Thoracic aorta (tissue), 2 donors: ENCODE measurements around the gene ATF5. TPM values are rescaled to one million over a fixed set of nuclear protein-coding genes. Genes with fewer than 3 reads are reported as not detected.

Experiments used
- ATAC-seq: fragments of 150-250 bp; one replicate; pipeline ENCODE4 v1.8.0; 2017; ENCODE audit warnings: low read depth; ENCODE audit not compliant: insufficient number of reproducible peaks, low FRiP score
- DNase-seq: peaks from one replicate; pipeline ENCODE4 v3.0.0-alpha.2; 2020; ENCODE audit warnings: low spot score
- H3K27ac ChIP-seq, 2 donors: fragments of 200-600 bp; sonication (generic); 1 replicate in 1 of 2; 2 replicates in 1 of 2; pipeline ENCODE4 v1.5.1; 2016; ENCODE audit warnings: mild to moderate bottlenecking in 2 of 2, moderate library complexity in 2 of 2
- H3K27me3 ChIP-seq: fragments of 200-600 bp; sonication (generic); replicated peaks from 2 replicates; pipeline ENCODE4 v1.6.0; 2016; ENCODE audit warnings: mild to moderate bottlenecking; ENCODE audit not compliant: insufficient read depth
- H3K36me3 ChIP-seq: fragments of 200-600 bp; sonication (generic); one replicate; pipeline ENCODE4 v1.5.1; 2016
- H3K4me1 ChIP-seq, 2 donors: fragments of 200-600 bp; sonication (generic); 1 replicate in 1 of 2; 2 replicates in 1 of 2; pipeline versions ENCODE4 v1.5.1 to v1.6.0; 2016; ENCODE audit warnings: low read depth in 2 of 2, mild to moderate bottlenecking in 1 of 2; ENCODE audit not compliant: control insufficient read depth in 1 of 2
- H3K4me3 ChIP-seq: fragments of 200-600 bp; sonication (generic); 2 replicates; pipeline ENCODE4 v1.5.1; 2016; ENCODE audit warnings: mild to moderate bottlenecking
- H3K9me3 ChIP-seq: fragments of 200-600 bp; sonication (generic); 2 replicates; pipeline ENCODE4 v1.5.1; 2016
- CTCF ChIP-seq: fragments of 200-600 bp; sonication (generic); IDR thresholded peaks from one replicate; pipeline ENCODE4 v1.5.1; 2019; ENCODE audit warnings: antibody characterized with exemption
- total RNA-seq, 2 donors: library from RNA; depleted of rRNA; stranded (reverse); fragments of >200 nt; gene quantifications; one replicate each; pipeline versions ENCODE4 v1.1.0 to v1.2.3, GENCODE V29; 2016

The ATF5 gene
- total RNA-seq, 2 donors from 2014 or later = 8.4 to 9.8 TPM

GRCh38 chr19:49890349-49891311, 38.4 kb upstream of the ATF5 start:
- H3K4me1 ChIP-seq = peaks cover 0 to 4% of the 10 kb centered on the region in 2 donors
- peak overlapping the region; percentile 56 for H3K4me3 ChIP-seq
- no peak for DNase-seq
- no peaks in the 10 kb centered on the region for H3K9me3 ChIP-seq
- no peak for TF ChIP-seq CTCF
- no peak overlapping the region for H3K27ac ChIP-seq
- no peaks in the 10 kb centered on the region for H3K27me3 ChIP-seq
- H3K36me3 ChIP-seq = no peaks in the 10 kb centered on the region
- ATAC-seq = no peak

GRCh38 chr19:49891393-49891792, 37.6 kb upstream of the ATF5 start:
- DNase-seq (no peak), ATAC-seq (no peak)
- no peak for TF ChIP-seq CTCF
- Histone ChIP-seq H3K4me1 (peaks cover 0 to 4% of the 10 kb centered on the region in 2 donors), H3K27ac (no peak overlapping the region), H3K36me3 (no peaks in the 10 kb centered on the region), H3K27me3 (no peaks in the 10 kb centered on the region), H3K4me3 (no peak overlapping the region), H3K9me3 (no peaks in the 10 kb centered on the region)

GRCh38 chr19:49892716-49893115, 36.3 kb upstream of the ATF5 start:
- no peaks in the 10 kb centered on the region for H3K27me3 ChIP-seq
- TF ChIP-seq CTCF = no peak
- DNase-seq (no peak), ATAC-seq (no peak)
- H3K9me3 ChIP-seq = no peaks in the 10 kb centered on the region
- no peak overlapping the region for H3K4me3 ChIP-seq
- peaks cover 0 to 4% of the 10 kb centered on the region in 2 donors for H3K4me1 ChIP-seq
- no peaks in the 10 kb centered on the region for H3K36me3 ChIP-seq
- no peak overlapping the region for H3K27ac ChIP-seq

GRCh38 chr19:49894011-49894664, 34.9 kb upstream of the ATF5 start:
- H3K27me3 ChIP-seq = no peaks in the 10 kb centered on the region
- DNase-seq = no peak
- ATAC-seq = no peak
- no peak for TF ChIP-seq CTCF
- peaks cover 0 to 4% of the 10 kb centered on the region in 2 donors for H3K4me1 ChIP-seq
- H3K4me3 ChIP-seq = no peak overlapping the region
- no peak overlapping the region for H3K27ac ChIP-seq
- H3K36me3 ChIP-seq = no peaks in the 10 kb centered on the region
- H3K9me3 ChIP-seq = no peaks in the 10 kb centered on the region

- DNase-seq (no peak), ATAC-seq (no peak)
- Histone ChIP-seq H3K36me3 (no peaks in the 10 kb centered on the region), H3K4me1 (peaks cover 0 to 4% of the 10 kb centered on the region in 2 donors), H3K9me3 (no peaks in the 10 kb centered on the region), H3K4me3 (no peak overlapping the region), H3K27me3 (no peaks in the 10 kb centered on the region), H3K27ac (no peak overlapping the region)
- no peak for TF ChIP-seq CTCF
These were observed 34.0 kb upstream of the ATF5 start for GRCh38 chr19:49894879-49895565.
